GM10266 (cell line): ENCODE data around the gene MAP4K1.
"Not testable (repeated sequence)": the region's sequence is repeated elsewhere in the genome, so short reads cannot be mapped to it uniquely, and the experiment has no call there.

Experiments
- DNase-seq: peaks from one replicate; pipeline ENCODE4 v3.0.0; 2012; ENCODE audit errors: extremely low spot score
- TF ChIP-seq, protein P1 (sequence below): IDR thresholded peaks from 2 replicates; pipeline ENCODE4 v1.5.1; 2012; ENCODE audit warnings: mild to moderate bottlenecking, low read depth; ENCODE audit not compliant: control insufficient read depth, insufficient read depth; ENCODE audit errors: missing control alignments

The MAP4K1 gene

DNA sequence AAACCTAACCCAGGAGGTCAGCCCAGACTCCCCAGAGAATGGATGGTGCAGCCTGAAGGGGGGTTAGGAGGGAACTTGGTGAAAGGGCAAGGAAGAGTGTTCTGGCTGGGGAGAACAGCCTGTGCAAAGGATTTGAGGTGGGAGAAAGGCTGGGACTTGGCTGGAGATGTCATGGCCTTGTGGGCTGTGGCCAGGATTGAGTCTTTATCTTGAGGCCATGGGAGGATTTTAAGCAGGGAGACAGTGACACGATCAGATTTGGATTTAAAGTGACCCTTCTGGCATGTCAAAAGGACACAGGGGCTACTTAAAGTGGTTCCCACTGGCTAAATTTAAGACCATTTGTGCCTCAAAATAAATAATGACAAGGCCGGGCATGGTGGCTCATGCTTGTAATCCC, 29.7 kb downstream of the MAP4K1 start:
- no peak for DNase-seq
- TF ChIP-seq, protein P1, sequence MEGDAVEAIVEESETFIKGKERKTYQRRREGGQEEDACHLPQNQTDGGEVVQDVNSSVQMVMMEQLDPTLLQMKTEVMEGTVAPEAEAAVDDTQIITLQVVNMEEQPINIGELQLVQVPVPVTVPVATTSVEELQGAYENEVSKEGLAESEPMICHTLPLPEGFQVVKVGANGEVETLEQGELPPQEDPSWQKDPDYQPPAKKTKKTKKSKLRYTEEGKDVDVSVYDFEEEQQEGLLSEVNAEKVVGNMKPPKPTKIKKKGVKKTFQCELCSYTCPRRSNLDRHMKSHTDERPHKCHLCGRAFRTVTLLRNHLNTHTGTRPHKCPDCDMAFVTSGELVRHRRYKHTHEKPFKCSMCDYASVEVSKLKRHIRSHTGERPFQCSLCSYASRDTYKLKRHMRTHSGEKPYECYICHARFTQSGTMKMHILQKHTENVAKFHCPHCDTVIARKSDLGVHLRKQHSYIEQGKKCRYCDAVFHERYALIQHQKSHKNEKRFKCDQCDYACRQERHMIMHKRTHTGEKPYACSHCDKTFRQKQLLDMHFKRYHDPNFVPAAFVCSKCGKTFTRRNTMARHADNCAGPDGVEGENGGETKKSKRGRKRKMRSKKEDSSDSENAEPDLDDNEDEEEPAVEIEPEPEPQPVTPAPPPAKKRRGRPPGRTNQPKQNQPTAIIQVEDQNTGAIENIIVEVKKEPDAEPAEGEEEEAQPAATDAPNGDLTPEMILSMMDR, result no peak

DNA sequence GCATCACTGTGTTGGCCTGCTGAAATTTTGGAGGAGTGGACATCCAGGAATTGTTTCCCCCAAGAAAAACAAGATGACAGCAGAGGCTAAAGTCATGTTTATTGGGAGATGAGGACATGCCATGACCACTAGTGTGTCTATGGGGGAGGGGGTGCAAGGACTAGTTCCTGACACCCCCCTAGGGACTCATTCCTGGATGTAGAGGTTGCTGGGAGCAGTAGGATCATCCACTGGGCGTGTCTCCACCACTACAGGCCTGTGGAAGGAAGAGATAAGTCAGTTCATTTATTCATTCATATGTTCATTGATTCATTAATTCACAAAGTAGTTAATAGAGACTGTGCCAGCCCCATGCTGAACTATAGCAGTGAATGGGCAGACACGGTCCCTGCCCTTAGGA, 30.2 kb downstream of the MAP4K1 start:
- TF ChIP-seq, protein P1, result no peak
- no peak for DNase-seq

DNA sequence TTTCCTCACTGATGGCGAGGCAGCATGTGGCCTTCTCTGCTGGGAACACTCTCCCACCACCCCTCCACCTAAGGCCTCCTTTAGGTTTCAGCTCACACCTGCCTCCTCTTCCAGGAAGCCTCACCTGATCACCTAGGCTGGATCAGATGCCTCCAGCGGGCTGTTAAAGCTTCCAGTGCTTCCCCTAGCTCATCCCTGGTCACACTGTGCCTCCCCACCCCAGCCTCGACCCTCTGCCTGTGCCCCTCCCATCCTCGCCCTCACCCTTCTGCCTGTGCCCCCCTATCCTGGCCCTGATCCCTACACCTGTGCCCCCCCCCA, 33.8 kb downstream of the MAP4K1 start:
- DNase-seq, result no peak
- TF ChIP-seq, protein P1, result no peak

DNA sequence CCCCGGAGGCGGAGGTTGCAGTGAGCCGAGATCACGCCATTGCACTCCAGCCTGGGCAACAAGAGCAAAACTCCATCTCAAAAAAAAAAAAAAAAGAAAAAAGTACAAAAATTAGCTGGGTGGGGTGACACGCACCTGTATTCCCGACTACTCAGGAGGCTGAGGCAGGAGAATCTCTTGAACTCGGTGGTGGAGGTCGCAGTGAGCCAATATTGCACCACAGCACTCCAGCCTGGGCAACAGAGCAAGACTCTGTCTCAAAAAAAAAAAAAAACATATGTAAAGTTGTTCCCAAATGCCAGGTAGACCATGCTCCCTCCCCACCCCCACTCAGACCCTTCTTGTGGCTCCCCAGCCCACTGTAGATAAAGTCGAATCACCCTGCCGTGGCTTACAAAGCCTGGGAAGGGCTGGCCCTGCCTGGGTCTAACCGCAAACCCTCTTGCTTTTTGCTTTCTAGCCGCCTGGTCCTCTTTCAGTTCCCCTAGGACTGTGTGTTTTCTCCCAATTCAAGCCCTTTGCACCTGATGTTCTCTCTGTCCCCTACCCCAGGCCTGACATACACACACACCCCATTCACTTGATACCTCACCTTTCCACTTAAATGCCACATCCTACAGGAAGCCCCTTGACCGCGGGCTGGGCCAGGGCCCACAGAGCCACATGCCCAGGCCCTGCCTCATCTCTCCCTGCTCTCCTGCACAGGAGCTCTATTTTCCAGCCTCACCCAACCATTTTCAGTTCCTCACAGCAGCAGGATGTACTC, 34.4 kb downstream of the MAP4K1 start:
- TF ChIP-seq, protein P1, result no peak
- peak; percentile 71 for DNase-seq

DNA sequence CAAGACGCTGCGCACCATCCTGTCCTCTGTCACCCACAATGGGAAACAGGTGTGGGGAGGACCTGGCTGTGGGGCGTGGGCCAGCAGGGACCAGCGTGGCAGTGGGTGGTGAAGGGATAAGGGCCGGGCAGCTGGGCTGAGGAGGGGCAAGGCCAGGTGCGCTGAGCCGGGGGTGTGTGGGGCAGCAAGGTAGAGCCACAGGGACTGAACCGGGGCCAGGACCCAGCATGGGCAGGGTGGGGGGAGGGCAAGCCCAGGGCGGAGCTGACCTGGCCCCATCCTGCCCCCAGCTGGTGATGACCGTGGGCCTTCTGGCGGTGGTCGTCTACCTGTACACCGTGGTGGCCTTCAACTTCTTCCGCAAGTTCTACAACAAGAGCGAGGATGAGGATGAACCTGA, 37.7 kb downstream of the MAP4K1 start:
- TF ChIP-seq, protein P1, result no peak
- no peak for DNase-seq

- not testable (repeated sequence) for DNase-seq
These were observed 38.4 kb downstream of the MAP4K1 start for GRCh38 chr19:38579304-38579703.

DNA sequence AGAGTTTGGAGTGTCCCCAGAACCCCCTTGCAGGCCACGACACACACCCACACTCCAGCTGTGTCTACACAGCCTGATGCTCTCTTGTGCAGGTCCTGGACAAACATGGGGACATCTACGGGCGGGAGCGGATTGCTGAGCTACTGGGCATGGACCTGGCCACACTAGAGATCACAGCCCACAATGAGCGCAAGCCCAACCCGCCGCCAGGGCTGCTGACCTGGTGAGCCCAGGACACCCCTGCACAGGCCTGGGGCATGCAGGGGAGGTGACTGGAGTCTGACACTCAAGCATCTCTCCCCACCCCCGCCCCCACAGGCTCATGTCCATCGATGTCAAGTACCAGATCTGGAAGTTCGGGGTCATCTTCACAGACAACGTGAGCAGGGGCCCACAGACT, 39.9 kb downstream of the MAP4K1 start:
- no peak for DNase-seq
- TF ChIP-seq, protein P1, result no peak

DNA sequence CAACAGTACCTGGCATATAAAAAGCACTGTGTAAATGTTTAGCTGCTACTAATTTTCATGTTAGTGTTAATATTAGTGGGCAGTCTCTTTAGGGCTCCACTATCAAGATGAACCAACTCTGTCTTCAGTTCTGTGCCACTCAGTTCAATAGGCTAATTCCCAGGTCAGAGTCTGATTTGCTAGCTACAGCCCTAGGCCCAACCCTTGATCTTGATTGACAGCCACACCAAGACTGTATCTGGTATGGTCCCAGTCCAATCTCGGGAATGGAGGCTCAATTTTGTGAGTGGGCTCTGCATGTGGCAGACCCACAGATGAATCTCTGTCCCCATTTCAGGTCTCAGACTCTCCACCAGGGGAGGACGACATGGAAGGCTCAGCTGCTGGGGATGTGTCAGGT, 46.1 kb downstream of the MAP4K1 start:
- TF ChIP-seq, protein P1, result no peak
- no peak for DNase-seq
